Astrocyte of the cerebellum (primary cell): ENCODE data around the gene GSG1L.

Experiments used
- DNase-seq: peaks from one replicate; pipeline ENCODE4 v3.0.0-alpha.2; 2011; ENCODE audit warnings: low read depth
- H3K4me3 ChIP-seq: 2 replicates; pipeline ENCODE4 v1.5.1; 2011; ENCODE audit warnings: mild to moderate bottlenecking, low read depth, low read length, moderate library complexity
- in situ Hi-C: cut with HindIII; loops from 2 replicates; pipeline ENCODE4 v1.10.0; 2017; ENCODE audit warnings: low sequenced_read_pairs
- TF ChIP-seq, protein P1 (sequence below): IDR thresholded peaks from 2 replicates; pipeline ENCODE4 v1.5.1; 2012; ENCODE audit warnings: low read length, low read depth, moderate library complexity, mild to moderate bottlenecking; ENCODE audit errors: missing control alignments

Gene GSG1L

DNA sequence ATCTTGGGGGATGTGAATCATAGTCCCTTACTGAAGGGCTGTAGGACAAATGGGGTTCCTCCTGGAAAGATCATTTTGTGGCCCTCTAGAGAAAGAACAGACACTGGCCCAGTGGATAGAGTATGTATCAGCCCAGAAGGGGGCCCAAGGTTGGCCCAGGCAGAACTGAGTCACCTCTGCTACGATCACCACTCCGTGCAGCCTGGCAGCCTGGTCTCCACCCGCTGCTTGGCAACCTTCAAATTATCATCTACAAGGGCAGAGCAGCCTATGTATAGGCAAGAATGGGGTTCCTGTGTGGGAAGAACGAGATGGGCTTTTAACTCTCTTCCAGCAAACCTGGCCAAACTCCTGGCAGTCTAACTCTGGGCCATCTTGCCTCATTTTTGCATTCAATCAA, 61.9 kb downstream of the GSG1L start:
- no peak for DNase-seq
- in situ Hi-C loops = no loop called here
- TF ChIP-seq, protein P1, sequence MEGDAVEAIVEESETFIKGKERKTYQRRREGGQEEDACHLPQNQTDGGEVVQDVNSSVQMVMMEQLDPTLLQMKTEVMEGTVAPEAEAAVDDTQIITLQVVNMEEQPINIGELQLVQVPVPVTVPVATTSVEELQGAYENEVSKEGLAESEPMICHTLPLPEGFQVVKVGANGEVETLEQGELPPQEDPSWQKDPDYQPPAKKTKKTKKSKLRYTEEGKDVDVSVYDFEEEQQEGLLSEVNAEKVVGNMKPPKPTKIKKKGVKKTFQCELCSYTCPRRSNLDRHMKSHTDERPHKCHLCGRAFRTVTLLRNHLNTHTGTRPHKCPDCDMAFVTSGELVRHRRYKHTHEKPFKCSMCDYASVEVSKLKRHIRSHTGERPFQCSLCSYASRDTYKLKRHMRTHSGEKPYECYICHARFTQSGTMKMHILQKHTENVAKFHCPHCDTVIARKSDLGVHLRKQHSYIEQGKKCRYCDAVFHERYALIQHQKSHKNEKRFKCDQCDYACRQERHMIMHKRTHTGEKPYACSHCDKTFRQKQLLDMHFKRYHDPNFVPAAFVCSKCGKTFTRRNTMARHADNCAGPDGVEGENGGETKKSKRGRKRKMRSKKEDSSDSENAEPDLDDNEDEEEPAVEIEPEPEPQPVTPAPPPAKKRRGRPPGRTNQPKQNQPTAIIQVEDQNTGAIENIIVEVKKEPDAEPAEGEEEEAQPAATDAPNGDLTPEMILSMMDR = no peak
- H3K4me3 ChIP-seq = no peak overlapping the region

DNA sequence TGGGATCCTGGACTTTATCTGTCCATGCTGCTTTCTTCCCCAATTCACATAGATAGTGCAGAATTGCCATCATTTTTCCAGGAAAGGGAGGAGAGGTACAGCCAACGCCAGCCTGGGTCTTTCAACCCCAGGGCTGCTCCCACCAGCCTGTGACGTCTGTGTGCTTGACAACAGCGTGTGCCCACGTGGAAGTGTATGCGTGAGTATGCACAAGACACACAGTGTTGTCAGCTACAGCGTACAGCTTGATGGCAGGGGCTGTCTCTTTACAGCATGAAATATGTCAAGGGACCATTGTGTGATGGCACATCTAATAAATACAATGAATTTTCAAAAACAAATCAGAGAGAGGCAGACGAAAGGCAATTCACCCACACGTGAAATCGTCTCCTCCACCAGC, 62.3 kb downstream of the GSG1L start:
- in situ Hi-C loops = no loop called here
- DNase-seq = no peak
- H3K4me3 ChIP-seq = no peak overlapping the region
- TF ChIP-seq, protein P1 = no peak

DNA sequence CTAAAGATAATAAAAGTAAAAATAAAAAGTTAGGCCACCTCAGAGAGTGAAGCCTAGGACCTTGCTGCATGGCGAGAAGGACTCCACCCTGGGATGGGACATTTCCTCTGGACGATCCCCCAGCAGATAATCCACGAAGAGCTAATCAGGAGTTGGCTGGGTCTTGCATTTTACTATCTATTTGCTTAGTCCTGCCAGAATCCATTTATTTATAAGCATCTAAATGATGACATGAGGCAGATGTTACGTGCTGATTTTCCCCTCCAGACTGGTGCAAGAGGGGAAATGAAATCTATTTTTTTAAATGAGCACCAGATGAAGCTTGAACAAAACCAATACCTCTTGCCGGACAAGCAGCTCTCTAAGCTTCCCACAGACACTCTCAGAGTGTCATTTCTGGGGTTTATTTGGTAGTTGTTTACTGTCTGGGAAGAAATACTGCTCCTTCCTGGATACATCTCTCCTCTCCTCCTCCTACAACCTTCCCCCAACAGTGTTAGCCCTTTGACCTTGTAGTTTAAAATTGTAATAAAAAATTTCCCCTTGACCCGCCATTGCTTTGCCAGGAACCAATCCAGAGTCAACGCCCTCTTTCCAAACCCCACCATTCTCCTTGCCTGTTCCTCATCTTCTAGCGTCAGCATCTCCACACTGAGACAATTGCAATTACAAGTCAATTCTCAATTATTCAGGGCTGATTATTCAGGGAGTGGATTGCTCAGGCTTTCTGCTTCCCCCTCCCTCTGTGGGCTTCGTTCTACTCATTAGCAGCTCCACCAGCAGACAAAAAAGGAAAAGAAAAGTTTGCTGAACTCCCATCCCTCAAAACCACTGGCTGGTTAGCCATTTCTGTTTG, 63.0 kb downstream of the GSG1L start:
- H3K4me3 ChIP-seq = no peak overlapping the region
- TF ChIP-seq, protein P1 = no peak
- DNase-seq = no peak
- in situ Hi-C loops = no loop called here

DNA sequence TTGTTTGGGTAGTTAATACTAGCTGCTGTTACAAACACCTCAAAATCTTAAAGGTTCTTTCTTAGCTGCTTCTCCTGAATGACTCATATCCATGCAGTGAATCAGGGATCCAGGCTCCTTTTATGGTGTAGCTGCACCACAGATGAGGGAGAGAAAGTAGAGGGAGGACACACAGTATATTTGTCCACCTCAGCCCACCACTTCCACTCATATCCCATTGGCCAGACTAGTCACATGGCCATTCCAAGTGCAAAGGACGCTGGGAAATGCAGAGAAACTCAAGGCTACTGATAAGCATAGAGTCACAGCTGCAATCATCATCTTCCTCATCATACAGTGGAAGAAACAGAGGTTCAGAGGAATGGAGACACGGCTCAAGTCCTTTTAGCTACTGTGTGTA, 63.8 kb downstream of the GSG1L start:
- in situ Hi-C loops = no loop called here
- no peak for DNase-seq
- no peak overlapping the region for H3K4me3 ChIP-seq
- TF ChIP-seq, protein P1 = no peak

DNA sequence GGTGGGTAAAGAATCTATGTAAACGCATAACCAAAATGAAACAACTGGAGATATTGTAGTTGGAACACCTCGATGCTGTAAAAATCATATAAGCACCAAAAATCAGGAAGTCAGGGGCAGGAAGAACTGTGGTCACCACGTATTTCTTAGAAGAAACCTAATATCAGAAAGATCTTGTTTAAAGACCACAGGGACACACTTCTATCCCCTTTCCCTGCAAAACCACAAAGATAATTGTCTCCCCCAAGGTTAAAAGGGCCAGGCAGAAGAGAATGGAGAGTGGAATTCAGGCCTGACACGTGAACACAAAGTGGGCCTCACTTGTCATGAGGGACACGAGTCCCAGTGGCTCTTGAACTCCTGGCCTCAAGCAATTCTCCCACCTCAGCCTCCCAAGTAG, 68.1 kb downstream of the GSG1L start:
- TF ChIP-seq, protein P1 = no peak
- in situ Hi-C loops = no loop called here
- no peak for DNase-seq
- no peak overlapping the region for H3K4me3 ChIP-seq

DNA sequence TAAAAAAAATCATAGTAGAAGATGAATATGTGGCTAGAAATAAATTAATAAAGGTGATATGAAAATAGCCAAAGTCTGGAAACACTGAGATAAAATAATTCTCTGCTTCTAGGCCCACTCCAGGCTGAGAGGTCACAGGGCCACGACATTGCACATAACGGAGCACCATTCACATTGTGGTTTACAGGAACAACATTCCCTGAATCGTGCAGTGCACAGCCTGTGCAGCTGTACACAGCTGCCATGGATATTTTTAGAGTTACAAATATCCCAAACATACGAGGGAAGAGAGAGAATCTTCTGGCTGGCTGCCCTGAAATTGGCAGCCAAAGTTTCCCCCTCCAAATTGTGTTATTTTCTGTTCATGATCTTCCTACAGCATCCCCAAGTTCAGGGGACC, 68.8 kb downstream of the GSG1L start:
- no peak for DNase-seq
- TF ChIP-seq, protein P1 = no peak
- H3K4me3 ChIP-seq = no peak overlapping the region
- in situ Hi-C loops = no loop called here
